ENCODE data around the gene SAMD14.

DNA sequence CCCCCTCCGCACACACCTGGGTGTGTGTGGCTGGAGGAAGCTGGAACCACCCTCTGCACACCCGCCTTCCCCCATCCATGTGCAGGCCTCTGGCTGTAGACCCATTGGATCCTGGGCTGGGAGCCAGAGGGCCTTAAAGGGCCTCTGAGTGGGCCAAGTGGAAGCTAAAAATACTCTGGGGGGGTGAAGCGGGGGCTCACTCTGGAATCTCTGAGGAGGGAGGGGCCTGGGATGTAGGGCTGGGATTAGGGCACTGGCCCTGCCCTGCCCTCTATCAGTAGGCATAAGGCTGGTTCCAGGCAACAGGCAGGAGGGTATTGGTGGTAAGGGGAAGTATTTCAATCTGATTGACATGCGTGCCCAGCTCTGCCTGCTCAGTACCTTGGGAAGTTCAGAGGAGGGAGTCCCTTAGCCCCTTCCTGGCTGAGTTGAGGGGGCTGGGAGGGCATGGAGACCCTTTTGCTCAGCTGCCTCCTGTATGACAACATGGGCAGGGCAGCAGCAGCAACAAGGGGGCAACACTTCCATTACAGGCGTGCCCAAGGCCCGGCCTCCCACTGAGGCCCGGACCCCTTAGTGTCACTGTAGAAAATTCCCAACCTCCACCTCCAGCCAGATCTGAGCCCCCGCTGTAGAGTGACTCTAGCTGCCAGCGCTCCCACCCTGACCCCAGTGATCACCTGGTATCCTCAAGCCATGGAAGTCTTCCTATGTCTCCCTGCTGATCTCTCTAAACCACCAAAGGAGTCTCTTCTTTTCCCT is 68.8 kb downstream of the SAMD14 start:
- TF ChIP-seq, protein P1, sequence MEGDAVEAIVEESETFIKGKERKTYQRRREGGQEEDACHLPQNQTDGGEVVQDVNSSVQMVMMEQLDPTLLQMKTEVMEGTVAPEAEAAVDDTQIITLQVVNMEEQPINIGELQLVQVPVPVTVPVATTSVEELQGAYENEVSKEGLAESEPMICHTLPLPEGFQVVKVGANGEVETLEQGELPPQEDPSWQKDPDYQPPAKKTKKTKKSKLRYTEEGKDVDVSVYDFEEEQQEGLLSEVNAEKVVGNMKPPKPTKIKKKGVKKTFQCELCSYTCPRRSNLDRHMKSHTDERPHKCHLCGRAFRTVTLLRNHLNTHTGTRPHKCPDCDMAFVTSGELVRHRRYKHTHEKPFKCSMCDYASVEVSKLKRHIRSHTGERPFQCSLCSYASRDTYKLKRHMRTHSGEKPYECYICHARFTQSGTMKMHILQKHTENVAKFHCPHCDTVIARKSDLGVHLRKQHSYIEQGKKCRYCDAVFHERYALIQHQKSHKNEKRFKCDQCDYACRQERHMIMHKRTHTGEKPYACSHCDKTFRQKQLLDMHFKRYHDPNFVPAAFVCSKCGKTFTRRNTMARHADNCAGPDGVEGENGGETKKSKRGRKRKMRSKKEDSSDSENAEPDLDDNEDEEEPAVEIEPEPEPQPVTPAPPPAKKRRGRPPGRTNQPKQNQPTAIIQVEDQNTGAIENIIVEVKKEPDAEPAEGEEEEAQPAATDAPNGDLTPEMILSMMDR (IDR thresholded peaks at IDR 0.05) = no peak
- TF ChIP-seq POLR2A (IDR thresholded peaks at IDR 0.05) = peak in 1 of 2 donors; percentile 52
